ENCODE measurements around the gene MAP2K5. TPM values are rescaled to one million over a fixed set of nuclear protein-coding genes. Genes with fewer than 3 reads are reported as not detected.

The MAP2K5 gene
- total RNA-seq, 4 donors from 2014 or later = 7.7 to 15.1 (median 12.0) TPM

GRCh38 chr15:67812241-67812644, 269.7 kb downstream of the MAP2K5 start:
- Histone ChIP-seq H3K4me1 (no peaks in the 10 kb centered on the region), H3K27ac (no peak overlapping the region), H3K4me3 (no peak overlapping the region), H3K27me3 (peaks cover 31% of the 10 kb centered on the region), H3K9me3 (peaks cover 0 to 26% (median 0%) of the 10 kb centered on the region in 3 donors), H3K36me3 (peaks cover 0 to 43% of the 10 kb centered on the region in 2 donors)
- TF ChIP-seq CTCF (IDR thresholded peaks at IDR 0.05) (no peak), EP300 (IDR thresholded peaks at IDR 0.05) (no peak), POLR2AphosphoS5 (IDR thresholded peaks at IDR 0.05) (no peak), POLR2A (IDR thresholded peaks at IDR 0.05) (no peak)
- no peak for ATAC-seq
- WGBS, 2 donors (ENCODE audit: low coverage in 1 of 2) = 64 to 69% methylated on average over 5 to 6 of the region's 11 CpGs

GRCh38 chr15:67813104-67813634, 270.7 kb downstream of the MAP2K5 start:
- Histone ChIP-seq H3K4me3 (no peak overlapping the region), H3K4me1 (no peaks in the 10 kb centered on the region), H3K27me3 (peaks cover 40% of the 10 kb centered on the region), H3K36me3 (peaks cover 0 to 34% of the 10 kb centered on the region in 2 donors), H3K9me3 (peaks cover 0 to 26% (median 0%) of the 10 kb centered on the region in 3 donors), H3K27ac (no peak overlapping the region)
- WGBS, 2 donors (ENCODE audit: low coverage in 1 of 2) = 80% methylated on average over 1 to 2 of the region's 3 CpGs
- ATAC-seq = no peak
- TF ChIP-seq CTCF (IDR thresholded peaks at IDR 0.05) (no peak), EP300 (IDR thresholded peaks at IDR 0.05) (no peak), POLR2A (IDR thresholded peaks at IDR 0.05) (no peak), POLR2AphosphoS5 (IDR thresholded peaks at IDR 0.05) (no peak)

GRCh38 chr15:67815036-67815592, 272.6 kb downstream of the MAP2K5 start:
- no peak overlapping the region for H3K4me3 ChIP-seq
- TF ChIP-seq EP300 (IDR thresholded peaks at IDR 0.05) (no peak), CTCF (IDR thresholded peaks at IDR 0.05) (no peak), POLR2A (IDR thresholded peaks at IDR 0.05) (no peak), POLR2AphosphoS5 (IDR thresholded peaks at IDR 0.05) (no peak)
- no peak for ATAC-seq
- 20 to 86% methylated on average over 1 to 3 of the region's 5 CpGs for whole genome bisulfite sequencing, 2 donors (ENCODE audit: low coverage in 1 of 2)
- no peak overlapping the region for H3K27ac ChIP-seq
- H3K36me3 ChIP-seq = peaks cover 0 to 16% of the 10 kb centered on the region in 2 donors
- H3K9me3 ChIP-seq = peaks cover 0 to 26% (median 0%) of the 10 kb centered on the region in 3 donors
- peaks cover 0 to 6% (median 0%) of the 10 kb centered on the region in 3 donors for H3K4me1 ChIP-seq
- H3K27me3 ChIP-seq = peaks cover 60% of the 10 kb centered on the region

GRCh38 chr15:67816668-67817067, 274.2 kb downstream of the MAP2K5 start:
- peaks cover 0 to 21% (median 0%) of the 10 kb centered on the region in 3 donors for H3K4me1 ChIP-seq
- TF ChIP-seq CTCF (IDR thresholded peaks at IDR 0.05) (no peak), POLR2AphosphoS5 (IDR thresholded peaks at IDR 0.05) (no peak), EP300 (IDR thresholded peaks at IDR 0.05) (no peak)
- 89 to 97% methylated on average over 3 of the region's 3 CpGs for WGBS, 2 donors (ENCODE audit: low coverage in 1 of 2)
- H3K36me3 ChIP-seq = peaks cover 0 to 16% of the 10 kb centered on the region in 2 donors
- no peak overlapping the region for H3K4me3 ChIP-seq
- ATAC-seq = no peak
- no peak overlapping the region for H3K27ac ChIP-seq
- H3K27me3 ChIP-seq = peaks cover 67% of the 10 kb centered on the region
- H3K9me3 ChIP-seq = peaks cover 0 to 26% (median 0%) of the 10 kb centered on the region in 3 donors

GRCh38 chr15:67818464-67818863, 276.0 kb downstream of the MAP2K5 start:
- Histone ChIP-seq H3K9me3 (peaks cover 0 to 26% (median 0%) of the 10 kb centered on the region in 3 donors), H3K36me3 (peaks cover 0 to 16% of the 10 kb centered on the region in 2 donors), H3K27ac (no peak overlapping the region), H3K27me3 (peaks cover 85% of the 10 kb centered on the region), H3K4me3 (no peak overlapping the region), H3K4me1 (peaks cover 0 to 39% (median 3%) of the 10 kb centered on the region in 3 donors)
- TF ChIP-seq CTCF (IDR thresholded peaks at IDR 0.05) (no peak), POLR2A (IDR thresholded peaks at IDR 0.05) (no peak), POLR2AphosphoS5 (IDR thresholded peaks at IDR 0.05) (no peak), EP300 (IDR thresholded peaks at IDR 0.05) (no peak)
- no peak for ATAC-seq
- 70 to 100% methylated on average over 2 of the region's 3 CpGs for WGBS, 2 donors (ENCODE audit: low coverage in 1 of 2)
